Astrocyte (in vitro differentiated cells and primary cell): ENCODE data around the gene TACR1. TPM values are rescaled to one million over a fixed set of nuclear protein-coding genes. Genes with fewer than 3 reads are reported as not detected.

ENCODE experiments used
- DNase-seq: peaks from one replicate; pipeline ENCODE4 v3.0.0-alpha.2; 2010; ENCODE audit warnings: low read depth
- FAIRE-seq: peaks from 2 replicates; lab custom pipeline; 2011; peaks lifted over from hg19 to GRCh38; lab: Jason Lieb, UNC
- H2AFZ ChIP-seq: 2 replicates; pipeline ENCODE4 v1.6.0; 2012; ENCODE audit warnings: low read depth, low read length, inconsistent platforms
- H3K27ac ChIP-seq: 2 replicates; pipeline ENCODE4 v1.5.1; 2011; ENCODE audit warnings: low read depth, low read length, inconsistent platforms
- H3K27me3 ChIP-seq: 2 replicates; pipeline ENCODE4 v1.6.0; 2011; ENCODE audit warnings: low read length, inconsistent platforms; ENCODE audit not compliant: insufficient read depth
- H3K36me3 ChIP-seq: 2 replicates; pipeline ENCODE4 v1.5.1; 2011; ENCODE audit warnings: low read length, inconsistent platforms; ENCODE audit not compliant: insufficient read depth
- H3K4me1 ChIP-seq: 2 replicates; pipeline ENCODE4 v1.5.1; 2011; ENCODE audit warnings: low read length, inconsistent platforms; ENCODE audit not compliant: insufficient read depth
- H3K4me2 ChIP-seq: 2 replicates; pipeline ENCODE4 v1.6.0; 2012; ENCODE audit warnings: low read length, inconsistent platforms
- H3K4me3 ChIP-seq: 2 replicates; pipeline ENCODE4 v1.5.1; 2011; ENCODE audit warnings: low read depth, mild to moderate bottlenecking, low read length, inconsistent platforms; ENCODE audit not compliant: insufficient read depth
- H3K79me2 ChIP-seq: 2 replicates; pipeline ENCODE4 v1.6.0; 2012; ENCODE audit warnings: mild to moderate bottlenecking, low read length, inconsistent platforms; ENCODE audit not compliant: insufficient read depth
- H3K9ac ChIP-seq: 2 replicates; pipeline ENCODE4 v1.6.0; 2012; ENCODE audit warnings: mild to moderate bottlenecking, low read length, inconsistent platforms
- H3K9me3 ChIP-seq: 2 replicates; pipeline ENCODE4 v1.5.1; 2012; ENCODE audit warnings: low read depth, mild to moderate bottlenecking, low read length, inconsistent platforms; ENCODE audit not compliant: insufficient read depth
- H4K20me1 ChIP-seq: 2 replicates; pipeline ENCODE4 v1.6.0; 2012; ENCODE audit warnings: low read length, inconsistent platforms; ENCODE audit not compliant: insufficient read depth
- H3K27ac Mint-ChIP-seq: one replicate; pipeline ENCODE4 v1.8.0; 2021; ENCODE audit warnings: mild to moderate bottlenecking, mixed read lengths; ENCODE audit not compliant: unreplicated experiment
- H3K27me3 Mint-ChIP-seq: one replicate; pipeline ENCODE4 v1.8.0; 2021; ENCODE audit warnings: low read depth, mixed read lengths; ENCODE audit not compliant: unreplicated experiment
- H3K36me3 Mint-ChIP-seq: one replicate; pipeline ENCODE4 v1.8.0; 2021; ENCODE audit warnings: low read depth, mixed read lengths; ENCODE audit not compliant: unreplicated experiment
- H3K4me1 Mint-ChIP-seq: one replicate; pipeline ENCODE4 v1.8.0; 2021; ENCODE audit warnings: low read depth, mixed read lengths; ENCODE audit not compliant: unreplicated experiment
- H3K4me3 Mint-ChIP-seq: one replicate; pipeline ENCODE4 v1.8.0; 2021; ENCODE audit warnings: mild to moderate bottlenecking, moderate library complexity, mixed read lengths; ENCODE audit not compliant: unreplicated experiment
- H3K9me3 Mint-ChIP-seq: one replicate; pipeline ENCODE4 v1.8.0; 2021; ENCODE audit warnings: mild to moderate bottlenecking, mixed read lengths; ENCODE audit not compliant: unreplicated experiment
- EZH2 ChIP-seq: IDR thresholded peaks from 2 replicates; pipeline ENCODE4 v1.6.1; 2012; ENCODE audit warnings: mild to moderate bottlenecking, low read length, inconsistent platforms; ENCODE audit not compliant: insufficient read depth
- total RNA-seq: library from RNA; stranded (reverse); gene quantifications from 2 replicates; pipeline ENCODE4 v1.2.1, GENCODE V29; 2021
- TF ChIP-seq, protein P1 (sequence below): IDR thresholded peaks from 2 replicates; pipeline ENCODE4 v1.5.1; 2011; ENCODE audit warnings: low read depth, mild to moderate bottlenecking, inconsistent platforms, low read length, moderate library complexity; ENCODE audit not compliant: insufficient read depth

The TACR1 gene
- total RNA-seq, 1 donor from 2014 or later, result not detected

- no peak overlapping the region for H3K4me3 ChIP-seq
- H3K79me2 ChIP-seq, result no peaks in the 10 kb centered on the region
- H3K27ac ChIP-seq, result no peak overlapping the region
- H3K36me3 ChIP-seq, result no peaks in the 10 kb centered on the region
- Mint-ChIP-seq H3K4me1 (peaks cover 7% of the 10 kb centered on the region), H3K27ac (no peak overlapping the region), H3K9me3 (no peaks in the 10 kb centered on the region), H3K36me3 (no peaks in the 10 kb centered on the region), H3K27me3 (peaks cover 7% of the 10 kb centered on the region), H3K4me3 (no peak overlapping the region)
- H2AFZ ChIP-seq, result no peak overlapping the region
- DNase-seq (no peak), FAIRE-seq (no peak)
- TF ChIP-seq EZH2, result no peak
- TF ChIP-seq, protein P1, sequence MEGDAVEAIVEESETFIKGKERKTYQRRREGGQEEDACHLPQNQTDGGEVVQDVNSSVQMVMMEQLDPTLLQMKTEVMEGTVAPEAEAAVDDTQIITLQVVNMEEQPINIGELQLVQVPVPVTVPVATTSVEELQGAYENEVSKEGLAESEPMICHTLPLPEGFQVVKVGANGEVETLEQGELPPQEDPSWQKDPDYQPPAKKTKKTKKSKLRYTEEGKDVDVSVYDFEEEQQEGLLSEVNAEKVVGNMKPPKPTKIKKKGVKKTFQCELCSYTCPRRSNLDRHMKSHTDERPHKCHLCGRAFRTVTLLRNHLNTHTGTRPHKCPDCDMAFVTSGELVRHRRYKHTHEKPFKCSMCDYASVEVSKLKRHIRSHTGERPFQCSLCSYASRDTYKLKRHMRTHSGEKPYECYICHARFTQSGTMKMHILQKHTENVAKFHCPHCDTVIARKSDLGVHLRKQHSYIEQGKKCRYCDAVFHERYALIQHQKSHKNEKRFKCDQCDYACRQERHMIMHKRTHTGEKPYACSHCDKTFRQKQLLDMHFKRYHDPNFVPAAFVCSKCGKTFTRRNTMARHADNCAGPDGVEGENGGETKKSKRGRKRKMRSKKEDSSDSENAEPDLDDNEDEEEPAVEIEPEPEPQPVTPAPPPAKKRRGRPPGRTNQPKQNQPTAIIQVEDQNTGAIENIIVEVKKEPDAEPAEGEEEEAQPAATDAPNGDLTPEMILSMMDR, result peak; percentile 49
- no peak overlapping the region for H3K4me2 ChIP-seq
- H3K4me1 ChIP-seq, result peaks cover 15% of the 10 kb centered on the region
- no peaks in the 10 kb centered on the region for H3K27me3 ChIP-seq
- no peaks in the 10 kb centered on the region for H4K20me1 ChIP-seq
- H3K9ac ChIP-seq, result no peak overlapping the region
- no peaks in the 10 kb centered on the region for H3K9me3 ChIP-seq
Measured at GRCh38 chr2:75053484-75054112, 145.7 kb downstream of the TACR1 start.

DNA sequence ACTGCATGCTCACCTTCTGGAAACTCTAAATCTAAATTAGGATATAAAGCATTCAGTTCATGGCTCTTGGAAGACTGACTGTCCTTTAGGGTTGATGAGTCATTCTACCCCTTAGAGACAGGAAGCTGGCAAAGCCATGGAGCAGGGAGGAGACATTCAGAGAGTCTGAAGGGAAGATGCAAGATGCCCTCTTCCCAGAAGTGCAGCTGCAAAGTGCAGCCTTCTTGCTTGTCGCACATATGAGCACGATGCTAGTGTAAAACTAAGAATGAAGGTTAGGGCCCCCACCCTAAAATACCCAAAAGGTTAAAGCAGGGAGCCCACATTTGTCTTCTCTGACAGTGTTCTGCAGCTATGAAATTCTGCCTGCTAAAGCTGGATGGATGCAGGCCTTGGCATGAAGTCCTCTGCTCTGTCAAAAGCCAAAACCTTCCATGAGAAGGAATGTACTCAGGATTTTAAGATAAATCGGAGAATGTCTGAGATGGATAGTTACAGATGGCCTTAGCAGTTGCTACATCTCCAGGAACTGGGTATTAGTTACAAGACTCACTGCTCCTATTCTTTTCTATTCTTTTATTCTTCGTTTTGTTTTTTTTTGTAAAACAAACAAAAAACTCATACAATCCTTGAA is 151.2 kb downstream of the TACR1 start:
- Mint-ChIP-seq H3K36me3 (peaks cover 2% of the 10 kb centered on the region), H3K27me3 (peaks cover 16% of the 10 kb centered on the region), H3K9me3 (no peaks in the 10 kb centered on the region), H3K4me3 (no peak overlapping the region), H3K4me1 (peaks cover 15% of the 10 kb centered on the region), H3K27ac (peak overlapping the region; percentile 58)
- Histone ChIP-seq H3K36me3 (no peaks in the 10 kb centered on the region), H3K27ac (peak overlapping the region; percentile 48), H3K4me2 (peak overlapping the region; percentile 74), H3K9ac (no peak overlapping the region), H3K27me3 (no peaks in the 10 kb centered on the region), H3K4me3 (no peak overlapping the region), H3K9me3 (no peaks in the 10 kb centered on the region), H2AFZ (no peak overlapping the region), H3K79me2 (no peaks in the 10 kb centered on the region), H3K4me1 (peaks cover 13% of the 10 kb centered on the region), H4K20me1 (no peaks in the 10 kb centered on the region)
- DNase-seq, result peak; percentile 63
- FAIRE-seq, result peak; percentile 88
- TF ChIP-seq, protein P1, result no peak
- no peak for TF ChIP-seq EZH2
